Measurements from ENCODE around the gene SS18L1.

The SS18L1 gene

GRCh38 chr20:62197801-62198200 is 54.2 kb downstream of the SS18L1 start:
- Histone ChIP-seq H3K36me3 (peaks cover 70 to 92% (median 74%) of the 10 kb centered on the region in 3 donors), H3K27me3 (no peaks in the 10 kb centered on the region), H3K4me1 (no peaks in the 10 kb centered on the region), H3K9me3 (no peaks in the 10 kb centered on the region), H3K4me3 (no peak overlapping the region), H3K27ac (no peak overlapping the region)
- TF ChIP-seq, protein P1, sequence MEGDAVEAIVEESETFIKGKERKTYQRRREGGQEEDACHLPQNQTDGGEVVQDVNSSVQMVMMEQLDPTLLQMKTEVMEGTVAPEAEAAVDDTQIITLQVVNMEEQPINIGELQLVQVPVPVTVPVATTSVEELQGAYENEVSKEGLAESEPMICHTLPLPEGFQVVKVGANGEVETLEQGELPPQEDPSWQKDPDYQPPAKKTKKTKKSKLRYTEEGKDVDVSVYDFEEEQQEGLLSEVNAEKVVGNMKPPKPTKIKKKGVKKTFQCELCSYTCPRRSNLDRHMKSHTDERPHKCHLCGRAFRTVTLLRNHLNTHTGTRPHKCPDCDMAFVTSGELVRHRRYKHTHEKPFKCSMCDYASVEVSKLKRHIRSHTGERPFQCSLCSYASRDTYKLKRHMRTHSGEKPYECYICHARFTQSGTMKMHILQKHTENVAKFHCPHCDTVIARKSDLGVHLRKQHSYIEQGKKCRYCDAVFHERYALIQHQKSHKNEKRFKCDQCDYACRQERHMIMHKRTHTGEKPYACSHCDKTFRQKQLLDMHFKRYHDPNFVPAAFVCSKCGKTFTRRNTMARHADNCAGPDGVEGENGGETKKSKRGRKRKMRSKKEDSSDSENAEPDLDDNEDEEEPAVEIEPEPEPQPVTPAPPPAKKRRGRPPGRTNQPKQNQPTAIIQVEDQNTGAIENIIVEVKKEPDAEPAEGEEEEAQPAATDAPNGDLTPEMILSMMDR (IDR thresholded peaks at IDR 0.05), result no peak
- DNase-seq, result no peak
- intact Hi-C loops (cut with DNase I; ENCODE audit: low total_unique reads), result loop anchor here (1.0 kb wide), 1 partner anchor 22 kb away; no protein-coding TSS in a partner anchor

DNA sequence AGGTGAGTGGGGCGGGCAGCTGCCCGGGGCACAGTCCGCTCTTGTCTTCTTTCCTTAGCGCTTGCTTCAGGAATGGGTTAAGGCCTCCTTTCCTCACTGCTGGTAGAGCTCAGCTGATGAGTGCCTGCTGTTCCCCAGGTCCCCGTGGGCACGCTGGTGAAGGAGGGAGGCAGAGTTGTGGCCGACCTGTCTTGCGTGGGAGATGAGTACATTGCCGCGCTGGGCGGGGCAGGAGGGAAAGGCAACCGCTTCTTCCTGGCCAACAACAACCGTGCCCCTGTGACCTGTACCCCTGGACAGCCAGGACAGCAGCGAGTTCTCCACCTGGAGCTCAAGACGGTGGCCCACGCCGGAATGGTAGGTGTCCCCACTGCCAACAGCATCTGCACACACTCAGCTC is 54.9 kb downstream of the SS18L1 start:
- peaks cover 76 to 96% (median 77%) of the 10 kb centered on the region in 3 donors for H3K36me3 ChIP-seq
- DNase-seq, result no peak
- TF ChIP-seq, protein P1 (IDR thresholded peaks at IDR 0.05), result no peak
- H3K4me1 ChIP-seq, result no peaks in the 10 kb centered on the region
- intact Hi-C loops (cut with DNase I; ENCODE audit: low total_unique reads), result no loop called here
- H3K4me3 ChIP-seq, result no peak overlapping the region
- H3K27ac ChIP-seq, result no peak overlapping the region
- no peaks in the 10 kb centered on the region for H3K27me3 ChIP-seq
- H3K9me3 ChIP-seq, result no peaks in the 10 kb centered on the region

- H3K27me3 ChIP-seq, result no peaks in the 10 kb centered on the region
- TF ChIP-seq, protein P1 (IDR thresholded peaks at IDR 0.05), result no peak
- intact Hi-C loops (cut with DNase I; ENCODE audit: low total_unique reads), result no loop called here
- H3K4me1 ChIP-seq, result no peaks in the 10 kb centered on the region
- H3K4me3 ChIP-seq, result no peak overlapping the region
- no peak overlapping the region for H3K27ac ChIP-seq
- H3K9me3 ChIP-seq, result no peaks in the 10 kb centered on the region
- H3K36me3 ChIP-seq, result peaks cover 76 to 96% (median 78%) of the 10 kb centered on the region in 3 donors
- no peak for DNase-seq
Observed at GRCh38 chr20:62198931-62199330, 55.4 kb downstream of the SS18L1 start.

DNA sequence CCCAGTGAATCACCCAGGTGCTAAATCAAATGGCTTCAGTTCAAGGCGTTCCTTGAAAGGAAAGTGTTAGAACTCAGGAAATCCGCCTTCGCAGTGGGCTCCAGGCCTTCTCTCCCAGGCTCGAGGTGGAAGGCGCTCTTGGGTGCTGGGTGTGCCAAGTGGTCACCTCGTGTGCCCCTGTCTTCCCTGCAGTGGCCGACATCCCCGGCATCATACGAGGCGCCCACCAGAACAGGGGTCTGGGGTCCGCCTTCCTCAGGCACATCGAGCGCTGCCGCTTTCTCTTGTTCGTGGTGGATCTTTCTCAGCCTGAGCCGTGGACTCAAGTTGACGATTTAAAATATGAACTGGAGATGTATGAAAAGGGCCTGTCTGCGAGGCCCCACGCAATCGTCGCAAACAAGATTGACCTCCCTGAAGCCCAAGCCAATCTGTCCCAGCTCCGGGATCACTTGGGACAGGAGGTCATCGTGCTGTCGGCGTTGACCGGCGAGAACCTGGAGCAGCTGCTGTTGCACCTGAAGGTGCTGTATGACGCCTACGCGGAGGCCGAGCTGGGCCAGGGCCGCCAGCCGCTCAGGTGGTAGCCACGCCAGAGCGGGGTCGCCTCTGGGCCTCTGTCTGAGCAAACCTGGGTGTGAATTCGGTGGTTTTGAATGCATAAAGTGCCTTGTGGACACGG is 57.1 kb downstream of the SS18L1 start:
- DNase-seq, result no peak
- peaks cover 75 to 89% (median 77%) of the 10 kb centered on the region in 3 donors for H3K36me3 ChIP-seq
- TF ChIP-seq, protein P1 (IDR thresholded peaks at IDR 0.05), result no peak

GRCh38 chr20:62201173-62202082 is 57.9 kb downstream of the SS18L1 start:
- Histone ChIP-seq H3K27me3 (no peaks in the 10 kb centered on the region), H3K36me3 (peaks cover 68 to 89% (median 69%) of the 10 kb centered on the region in 3 donors), H3K9me3 (no peaks in the 10 kb centered on the region), H3K4me3 (no peak overlapping the region), H3K4me1 (no peaks in the 10 kb centered on the region), H3K27ac (no peak overlapping the region)
- intact Hi-C loops (cut with DNase I; ENCODE audit: low total_unique reads), result no loop called here
- TF ChIP-seq, protein P1 (IDR thresholded peaks at IDR 0.05), result no peak
- no peak for DNase-seq

More for the DNA sequence above, 57.1 kb downstream of the SS18L1 start:
- Histone ChIP-seq H3K27me3 (no peaks in the 10 kb centered on the region), H3K27ac (no peak overlapping the region), H3K9me3 (no peaks in the 10 kb centered on the region), H3K4me3 (no peak overlapping the region), H3K4me1 (no peaks in the 10 kb centered on the region)
- intact Hi-C loops (cut with DNase I; ENCODE audit: low total_unique reads), result no loop called here
